ENCODE measurements around the gene MAST2. TPM values are rescaled to one million over a fixed set of nuclear protein-coding genes. Genes with fewer than 3 reads are reported as not detected.

MAST2 gene
- total RNA-seq, 1 experiment from 2014 or later, result 37.2 TPM

DNA sequence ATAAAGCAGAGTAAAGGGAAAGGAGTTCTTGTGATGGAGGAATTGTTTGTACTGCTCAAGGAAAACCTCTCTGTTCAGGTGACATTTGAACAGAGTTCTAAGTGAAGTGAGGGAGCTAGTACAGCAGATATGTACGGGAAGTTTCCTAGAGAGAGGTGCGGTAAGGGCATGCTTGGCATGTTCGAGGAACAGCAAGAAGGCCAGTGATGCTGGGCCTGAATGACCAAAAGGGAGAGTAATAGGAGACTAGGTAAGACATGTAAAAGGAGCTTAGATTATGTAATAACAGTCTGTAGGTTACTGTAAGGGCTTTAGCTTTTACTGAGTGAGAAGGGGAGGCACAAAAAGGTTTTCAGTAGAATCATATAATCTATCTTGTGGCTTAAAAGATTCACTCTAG, 265.1 kb downstream of the MAST2 start:
- ATAC-seq, result no peak
- DNase-seq (ENCODE audit: low spot score), result no peak
- ChIA-PET POLR2A (no interaction called here), CTCF (interaction anchor here (1.1 kb wide), 1 partner anchor 155 kb away, joined by 5 read pairs; no protein-coding TSS in a partner anchor)
- TF ChIP-seq ZNF138 (CRISPR knock-in tag; conservative IDR thresholded peaks at IDR 0.05), result no peak
- no peak for TF ChIP-seq CREM (CRISPR knock-in tag; IDR thresholded peaks at IDR 0.05)
- TF ChIP-seq HMGXB4 (CRISPR knock-in tag; IDR thresholded peaks at IDR 0.05), result no peak
- no peak for TF ChIP-seq ZNF317 (CRISPR knock-in tag; IDR thresholded peaks at IDR 0.05; ENCODE audit: borderline replicate concordance, low read depth)
- TF ChIP-seq ATF6 (CRISPR knock-in tag; IDR thresholded peaks at IDR 0.05), result no peak
- no peak for TF ChIP-seq NFATC4 (CRISPR knock-in tag; IDR thresholded peaks at IDR 0.05)
- no peak for TF ChIP-seq PRRX2 (CRISPR knock-in tag; IDR thresholded peaks at IDR 0.05)
- TF ChIP-seq ZNF232 (CRISPR knock-in tag; IDR thresholded peaks at IDR 0.05), result no peak
- no peak for TF ChIP-seq ESRRA (CRISPR knock-in tag; IDR thresholded peaks at IDR 0.05; ENCODE audit: borderline replicate concordance)
- no peak for TF ChIP-seq OVOL2 (CRISPR knock-in tag; IDR thresholded peaks at IDR 0.05; ENCODE audit: borderline replicate concordance)
- TF ChIP-seq ZNF671 (CRISPR knock-in tag; IDR thresholded peaks at IDR 0.05), result no peak
- TF ChIP-seq ZSCAN18 (CRISPR knock-in tag; IDR thresholded peaks at IDR 0.05), result no peak
- TF ChIP-seq, protein P1, sequence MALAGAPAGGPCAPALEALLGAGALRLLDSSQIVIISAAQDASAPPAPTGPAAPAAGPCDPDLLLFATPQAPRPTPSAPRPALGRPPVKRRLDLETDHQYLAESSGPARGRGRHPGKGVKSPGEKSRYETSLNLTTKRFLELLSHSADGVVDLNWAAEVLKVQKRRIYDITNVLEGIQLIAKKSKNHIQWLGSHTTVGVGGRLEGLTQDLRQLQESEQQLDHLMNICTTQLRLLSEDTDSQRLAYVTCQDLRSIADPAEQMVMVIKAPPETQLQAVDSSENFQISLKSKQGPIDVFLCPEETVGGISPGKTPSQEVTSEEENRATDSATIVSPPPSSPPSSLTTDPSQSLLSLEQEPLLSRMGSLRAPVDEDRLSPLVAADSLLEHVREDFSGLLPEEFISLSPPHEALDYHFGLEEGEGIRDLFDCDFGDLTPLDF (CRISPR knock-in tag; IDR thresholded peaks at IDR 0.05), result no peak
- no peak for TF ChIP-seq FOXP1 (CRISPR knock-in tag; IDR thresholded peaks at IDR 0.05; ENCODE audit: borderline replicate concordance)
- TF ChIP-seq PREB (CRISPR knock-in tag; IDR thresholded peaks at IDR 0.05; ENCODE audit: borderline replicate concordance), result no peak
- no peak for TF ChIP-seq NR1H2 (CRISPR knock-in tag; IDR thresholded peaks at IDR 0.05)
- no peak for TF ChIP-seq GABPB1 (CRISPR knock-in tag; IDR thresholded peaks at IDR 0.05)
- TF ChIP-seq ZNF219 (CRISPR knock-in tag; IDR thresholded peaks at IDR 0.05; ENCODE audit: borderline replicate concordance), result no peak
- no peak for TF ChIP-seq TEAD1 (CRISPR knock-in tag; IDR thresholded peaks at IDR 0.05)
- H3K27me3 Mint-ChIP-seq (ENCODE audit: low read depth), result no peaks in the 10 kb centered on the region
- H3K4me3 Mint-ChIP-seq, result no peak overlapping the region
- H3K4me1 Mint-ChIP-seq, result peaks cover 10% of the 10 kb centered on the region
- H3K36me3 Mint-ChIP-seq, result no peaks in the 10 kb centered on the region
- H3K27ac Mint-ChIP-seq, result no peak overlapping the region
- H3K9me3 Mint-ChIP-seq, result no peaks in the 10 kb centered on the region

GRCh38 chr1:46070164-46070814, 266.9 kb downstream of the MAST2 start:
- no peaks in the 10 kb centered on the region for H3K27me3 Mint-ChIP-seq (ENCODE audit: low read depth)
- CTCF ChIA-PET, result no interaction called here
- TF ChIP-seq SMAD4 (CRISPR knock-in tag; IDR thresholded peaks at IDR 0.05), result no peak
- TF ChIP-seq FOXJ3 (CRISPR knock-in tag; IDR thresholded peaks at IDR 0.05; ENCODE audit: borderline replicate concordance), result no peak
- no peak for TF ChIP-seq ZNF396 (CRISPR knock-in tag; IDR thresholded peaks at IDR 0.05; ENCODE audit: borderline replicate concordance)
- no peak for TF ChIP-seq ATF1 (CRISPR knock-in tag; IDR thresholded peaks at IDR 0.05)
- no peak for TF ChIP-seq JAZF1 (CRISPR knock-in tag; IDR thresholded peaks at IDR 0.05)
- no peak for TF ChIP-seq ZBTB43 (CRISPR knock-in tag; IDR thresholded peaks at IDR 0.05)
- TF ChIP-seq SOX15 (CRISPR knock-in tag; IDR thresholded peaks at IDR 0.05), result no peak
- TF ChIP-seq ZSCAN18 (CRISPR knock-in tag; IDR thresholded peaks at IDR 0.05), result no peak
- no peak for TF ChIP-seq IRF2 (CRISPR knock-in tag; IDR thresholded peaks at IDR 0.05; ENCODE audit: borderline replicate concordance, low read depth)

More at GRCh38 chr1:46070164-46070814, 266.9 kb downstream of the MAST2 start:
- DNase-seq (ENCODE audit: low spot score), result no peak
- H3K9me3 Mint-ChIP-seq, result no peaks in the 10 kb centered on the region
- H3K4me3 Mint-ChIP-seq, result no peak overlapping the region
- no peak overlapping the region for H3K27ac Mint-ChIP-seq
- no peaks in the 10 kb centered on the region for H3K36me3 Mint-ChIP-seq
- POLR2A ChIA-PET, result no interaction called here
- peaks cover 10% of the 10 kb centered on the region for H3K4me1 Mint-ChIP-seq
- ATAC-seq, result no peak
